ENCODE data around the gene NOTCH3.

DNA sequence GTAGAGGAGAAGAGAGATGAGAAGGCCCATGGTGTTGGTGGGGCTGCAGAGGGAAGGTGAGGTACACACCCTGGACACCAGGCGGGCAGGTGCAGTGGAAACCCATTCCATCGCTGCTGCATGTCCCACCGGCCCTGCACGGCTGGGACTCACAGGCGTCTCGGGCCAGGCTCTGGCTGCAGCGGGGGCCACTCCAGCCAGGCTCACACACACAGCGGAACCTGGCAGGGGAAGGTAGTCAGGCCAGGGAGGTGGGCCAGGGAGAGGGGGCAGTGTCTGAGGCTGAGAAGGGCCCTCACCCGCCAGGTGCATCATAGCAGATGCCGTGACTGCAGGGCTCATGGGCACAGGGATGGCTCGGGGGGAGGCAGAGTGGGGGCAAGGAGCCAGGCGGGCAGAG lies 15.6 kb downstream of the NOTCH3 start:
- TF ChIP-seq, protein P1, sequence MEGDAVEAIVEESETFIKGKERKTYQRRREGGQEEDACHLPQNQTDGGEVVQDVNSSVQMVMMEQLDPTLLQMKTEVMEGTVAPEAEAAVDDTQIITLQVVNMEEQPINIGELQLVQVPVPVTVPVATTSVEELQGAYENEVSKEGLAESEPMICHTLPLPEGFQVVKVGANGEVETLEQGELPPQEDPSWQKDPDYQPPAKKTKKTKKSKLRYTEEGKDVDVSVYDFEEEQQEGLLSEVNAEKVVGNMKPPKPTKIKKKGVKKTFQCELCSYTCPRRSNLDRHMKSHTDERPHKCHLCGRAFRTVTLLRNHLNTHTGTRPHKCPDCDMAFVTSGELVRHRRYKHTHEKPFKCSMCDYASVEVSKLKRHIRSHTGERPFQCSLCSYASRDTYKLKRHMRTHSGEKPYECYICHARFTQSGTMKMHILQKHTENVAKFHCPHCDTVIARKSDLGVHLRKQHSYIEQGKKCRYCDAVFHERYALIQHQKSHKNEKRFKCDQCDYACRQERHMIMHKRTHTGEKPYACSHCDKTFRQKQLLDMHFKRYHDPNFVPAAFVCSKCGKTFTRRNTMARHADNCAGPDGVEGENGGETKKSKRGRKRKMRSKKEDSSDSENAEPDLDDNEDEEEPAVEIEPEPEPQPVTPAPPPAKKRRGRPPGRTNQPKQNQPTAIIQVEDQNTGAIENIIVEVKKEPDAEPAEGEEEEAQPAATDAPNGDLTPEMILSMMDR (IDR thresholded peaks at IDR 0.05; ENCODE audit: insufficient read depth, low read depth, low read length) = no peak
- no peak for TF ChIP-seq EZH2 (IDR thresholded peaks at IDR 0.05; ENCODE audit: insufficient read depth, low read length)

Data from astrocyte (in vitro differentiated cells and primary cell).